OCI-LY7 (cell line): ENCODE results near the gene PDIA6. TPM values are rescaled to one million over a fixed set of nuclear protein-coding genes. Genes with fewer than 3 reads are reported as not detected.
A peak's percentile ranks its signal among the peaks of the same experiment; 100 is the strongest.
"Not testable (repeated sequence)": the region's sequence is repeated elsewhere in the genome, so short reads cannot be mapped to it uniquely, and the experiment has no call there.

Experiments used
- BruUV-seq: library from RNA; stranded (reverse); fragments of 400-500 nt; replicated peaks from 2 replicates; lab custom pipeline; 2021; lab: Mats Ljungman, UMichigan
- CTCF ChIA-PET: fragments of 300-600 bp; sonication (Branson Sonifier 250); formaldehyde crosslinking; loops from one replicate; lab custom pipeline; 2022; ENCODE audit warnings: antibody characterized with exemption; ENCODE audit not compliant: unreplicated experiment; lab: Charles Lee
- POLR2A ChIA-PET: fragments of 300-600 bp; sonication (Branson Sonifier 250); formaldehyde crosslinking; loops from one replicate; lab custom pipeline; 2022; ENCODE audit warnings: antibody characterized with exemption; lab: Charles Lee
- DNase-seq: peaks from one replicate; pipeline ENCODE4 v3.0.0-alpha.2; 2015; ENCODE audit warnings: low spot score
- H2AFZ ChIP-seq: fragments of 200-600 bp; sonication (generic), shearing (Covaris generic); 2 replicates; pipeline ENCODE4 v1.6.1; 2014; ENCODE audit warnings: mild to moderate bottlenecking, antibody characterized with exemption, low read length, moderate library complexity
- H3K27ac ChIP-seq: fragments of 200-600 bp; sonication (generic); 2 replicates; pipeline ENCODE4 v1.5.1; 2014; ENCODE audit warnings: mixed run types, low read depth, mild to moderate bottlenecking, moderate library complexity, low read length, inconsistent platforms; ENCODE audit not compliant: poor library complexity, severe bottlenecking
- H3K36me3 ChIP-seq: fragments of 200-600 bp; sonication (generic); 2 replicates; pipeline ENCODE4 v1.6.1; 2014; ENCODE audit warnings: mild to moderate bottlenecking, antibody characterized with exemption, low read length, moderate library complexity, mixed read lengths; ENCODE audit not compliant: insufficient read depth
- H3K4me1 ChIP-seq: fragments of 200-600 bp; sonication (generic); 2 replicates; pipeline ENCODE4 v1.5.1; 2014; ENCODE audit warnings: mild to moderate bottlenecking, low read length; ENCODE audit not compliant: insufficient read depth, poor library complexity, severe bottlenecking
- H3K4me2 ChIP-seq: fragments of 200-600 bp; sonication (generic); 2 replicates; pipeline ENCODE4 v1.6.1; 2014; ENCODE audit warnings: mild to moderate bottlenecking, low read length
- H3K4me3 ChIP-seq: fragments of 200-600 bp; sonication (generic); 2 replicates; pipeline ENCODE4 v1.5.1; 2014; ENCODE audit warnings: mild to moderate bottlenecking, low read depth, low read length; ENCODE audit not compliant: poor library complexity, severe bottlenecking
- H3K79me2 ChIP-seq: fragments of 200-600 bp; sonication (generic); 2 replicates; pipeline ENCODE4 v1.6.1; 2016; ENCODE audit warnings: low read depth, mild to moderate bottlenecking, low read length, moderate library complexity, mixed read lengths; ENCODE audit not compliant: insufficient read depth
- H3K9me2 ChIP-seq: fragments of 200-600 bp; sonication (generic); 2 replicates; pipeline ENCODE4 v1.6.1; 2016; ENCODE audit warnings: mild to moderate bottlenecking, low read length, mixed read lengths; ENCODE audit not compliant: insufficient read depth
- H3K9me3 ChIP-seq: fragments of 200-600 bp; sonication (generic); 2 replicates; pipeline ENCODE4 v1.6.1; 2014; ENCODE audit warnings: mild to moderate bottlenecking, mixed run types, low read length, mixed read lengths
- H4K20me1 ChIP-seq: fragments of 200-600 bp; sonication (generic); 2 replicates; pipeline ENCODE4 v1.6.1; 2014; ENCODE audit warnings: mild to moderate bottlenecking, antibody characterized with exemption, low read length, moderate library complexity, mixed read lengths; ENCODE audit not compliant: insufficient read depth
- EZH2phosphoT487 ChIP-seq: fragments of 200-600 bp; sonication (generic); IDR thresholded peaks from 2 replicates; pipeline ENCODE4 v1.6.1; 2018; ENCODE audit warnings: low read depth, borderline replicate concordance, mild to moderate bottlenecking, mixed run types, antibody characterized with exemption, low read length, moderate library complexity, mixed read lengths
- intact Hi-C: fragments of 100-400 bp; cut with micrococcal nuclease; formaldehyde crosslinking; loops from one replicate; pipeline ENCODE4 v1.10.0; 2022; ENCODE audit not compliant: unreplicated experiment
- total RNA-seq, 2 experiments: library from RNA; depleted of rRNA in 1 of 2; stranded (reverse); fragments of >200 nt in 1 of 2; shearing (Covaris generic) in 1 of 2; gene quantifications; 2 replicates each; pipeline ENCODE4 v1.2.3, GENCODE V29; 2014 to 2022
- TF ChIP-seq, protein P1 (sequence below): fragments of 200-600 bp; sonication (generic); conservative IDR thresholded peaks from 2 replicates; pipeline ENCODE4 v1.5.1; 2014; ENCODE audit warnings: mild to moderate bottlenecking, antibody characterized with exemption, low read length, moderate library complexity, mixed read lengths

PDIA6 gene
- total RNA-seq, 2 experiments from 2014 or later, result 150 to 171 TPM

DNA sequence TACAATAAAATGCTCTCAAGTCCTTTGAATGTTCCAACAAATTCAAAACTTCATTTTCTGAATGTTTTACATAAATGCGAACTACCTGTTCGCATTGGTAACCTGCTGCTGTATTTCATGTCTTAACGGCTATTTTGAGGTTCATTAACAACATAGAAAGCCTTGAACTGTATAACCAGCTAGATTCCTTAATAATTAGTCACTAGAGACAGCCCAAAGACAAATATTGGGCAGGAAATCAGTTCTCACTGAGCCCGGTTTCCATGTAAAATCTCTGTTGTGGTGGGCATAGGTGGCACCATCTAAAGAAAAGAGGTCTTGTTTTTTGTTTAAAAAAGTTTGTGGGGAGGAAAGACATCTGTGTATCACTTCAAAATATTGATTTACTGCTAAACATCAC is 29.2 kb downstream of the PDIA6 start:
- Histone ChIP-seq H3K4me1 (no peaks in the 10 kb centered on the region), H3K9me2 (no peaks in the 10 kb centered on the region), H4K20me1 (no peaks in the 10 kb centered on the region), H3K4me2 (no peak overlapping the region), H2AFZ (no peak overlapping the region), H3K4me3 (no peak overlapping the region), H3K9me3 (no peaks in the 10 kb centered on the region), H3K36me3 (peaks cover 89% of the 10 kb centered on the region), H3K79me2 (no peaks in the 10 kb centered on the region), H3K27ac (no peak overlapping the region)
- ChIA-PET POLR2A (no interaction called here), CTCF (no interaction called here)
- intact Hi-C loops, result no loop called here
- BruUV-seq, result TSS peak; percentile 83
- TF ChIP-seq, protein P1, sequence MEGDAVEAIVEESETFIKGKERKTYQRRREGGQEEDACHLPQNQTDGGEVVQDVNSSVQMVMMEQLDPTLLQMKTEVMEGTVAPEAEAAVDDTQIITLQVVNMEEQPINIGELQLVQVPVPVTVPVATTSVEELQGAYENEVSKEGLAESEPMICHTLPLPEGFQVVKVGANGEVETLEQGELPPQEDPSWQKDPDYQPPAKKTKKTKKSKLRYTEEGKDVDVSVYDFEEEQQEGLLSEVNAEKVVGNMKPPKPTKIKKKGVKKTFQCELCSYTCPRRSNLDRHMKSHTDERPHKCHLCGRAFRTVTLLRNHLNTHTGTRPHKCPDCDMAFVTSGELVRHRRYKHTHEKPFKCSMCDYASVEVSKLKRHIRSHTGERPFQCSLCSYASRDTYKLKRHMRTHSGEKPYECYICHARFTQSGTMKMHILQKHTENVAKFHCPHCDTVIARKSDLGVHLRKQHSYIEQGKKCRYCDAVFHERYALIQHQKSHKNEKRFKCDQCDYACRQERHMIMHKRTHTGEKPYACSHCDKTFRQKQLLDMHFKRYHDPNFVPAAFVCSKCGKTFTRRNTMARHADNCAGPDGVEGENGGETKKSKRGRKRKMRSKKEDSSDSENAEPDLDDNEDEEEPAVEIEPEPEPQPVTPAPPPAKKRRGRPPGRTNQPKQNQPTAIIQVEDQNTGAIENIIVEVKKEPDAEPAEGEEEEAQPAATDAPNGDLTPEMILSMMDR, result no peak
- no peak for TF ChIP-seq EZH2phosphoT487
- DNase-seq, result no peak

- Histone ChIP-seq H3K4me3 (no peak overlapping the region), H3K4me2 (no peak overlapping the region), H3K9me2 (no peaks in the 10 kb centered on the region), H3K9me3 (no peaks in the 10 kb centered on the region), H3K79me2 (no peaks in the 10 kb centered on the region), H3K4me1 (no peaks in the 10 kb centered on the region), H2AFZ (no peak overlapping the region), H3K27ac (no peak overlapping the region), H3K36me3 (peaks cover 72% of the 10 kb centered on the region), H4K20me1 (no peaks in the 10 kb centered on the region)
- no TSS peak for BruUV-seq
- ChIA-PET POLR2A (interaction anchor here (0.6 to 1.5 kb wide), 3 partner anchors 9 to 92 kb away, joined by 3 to 6 read pairs (median 4); no protein-coding TSS in a partner anchor), CTCF (no interaction called here)
- DNase-seq, result no peak
- TF ChIP-seq, protein P1, result no peak
- no peak for TF ChIP-seq EZH2phosphoT487
- intact Hi-C loops, result no loop called here
Measured at GRCh38 chr2:10781746-10782145, 30.8 kb downstream of the PDIA6 start.

DNA sequence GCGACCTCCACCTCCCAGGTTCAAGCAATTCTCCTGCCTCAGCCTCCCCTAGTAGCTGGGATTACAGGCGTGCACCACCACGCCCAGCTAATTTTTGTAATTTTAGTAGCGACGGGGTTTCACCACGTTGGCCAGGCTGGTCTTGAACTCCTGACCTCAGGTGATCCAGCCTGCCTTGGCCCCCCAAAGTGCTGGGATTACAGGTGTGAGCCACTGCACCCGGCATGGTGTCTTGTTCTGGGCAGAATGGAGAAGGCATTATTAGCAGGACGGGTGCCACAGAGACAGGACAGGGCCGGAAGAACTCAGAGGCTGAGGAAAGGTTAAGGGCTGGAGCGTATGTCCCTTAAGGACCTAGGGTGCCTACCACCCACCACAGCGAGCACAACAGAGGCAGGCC is 31.8 kb downstream of the PDIA6 start:
- H3K27ac ChIP-seq, POLR2A ChIA-PET, H3K4me1 ChIP-seq, H3K9me3 ChIP-seq, BruUV-seq, H3K4me2 ChIP-seq, H3K9me2 ChIP-seq, H3K4me3 ChIP-seq, H2AFZ ChIP-seq, intact Hi-C loops, DNase-seq, H4K20me1 ChIP-seq, H3K79me2 ChIP-seq, CTCF ChIA-PET: not testable (repeated sequence)
- H3K36me3 ChIP-seq, result peaks cover 63% of the 10 kb centered on the region
